GM23248 (cell line): ENCODE data around the gene VWF. TPM values are rescaled to one million over a fixed set of nuclear protein-coding genes. Genes with fewer than 3 reads are reported as not detected.

ENCODE experiments used
- DNase-seq: peaks from one replicate; pipeline ENCODE4 v3.0.0-alpha.2; 2015
- H2AFZ ChIP-seq: fragments of 200-600 bp; sonication (generic); 2 replicates; pipeline ENCODE4 v1.6.1; 2016; ENCODE audit warnings: antibody characterized with exemption
- H3F3A ChIP-seq: fragments of 200-600 bp; sonication (generic); 2 replicates; pipeline ENCODE4 v1.6.1; 2016; ENCODE audit warnings: mild to moderate bottlenecking, antibody characterized with exemption, mixed run types; ENCODE audit not compliant: insufficient read depth
- H3K27ac ChIP-seq: fragments of 200-600 bp; sonication (generic); 2 replicates; pipeline ENCODE4 v1.5.1; 2016; ENCODE audit warnings: mild to moderate bottlenecking
- H3K27me3 ChIP-seq: fragments of 200-600 bp; sonication (generic); replicated peaks from 2 replicates; pipeline ENCODE4 v1.6.1; 2016; ENCODE audit warnings: mild to moderate bottlenecking; ENCODE audit not compliant: insufficient read depth
- H3K36me3 ChIP-seq: fragments of 200-600 bp; sonication (generic); 2 replicates; pipeline ENCODE4 v1.6.1; 2016; ENCODE audit warnings: low read depth, mild to moderate bottlenecking
- H3K4me1 ChIP-seq: fragments of 200-600 bp; sonication (generic); 2 replicates; pipeline ENCODE4 v1.6.1; 2016; ENCODE audit warnings: mild to moderate bottlenecking; ENCODE audit not compliant: insufficient read depth
- H3K4me2 ChIP-seq: fragments of 200-600 bp; sonication (generic); one replicate; pipeline ENCODE4 v1.6.1; 2016; ENCODE audit warnings: mild to moderate bottlenecking; ENCODE audit not compliant: unreplicated experiment
- H3K4me3 ChIP-seq: fragments of 200-600 bp; sonication (generic); 2 replicates; pipeline ENCODE4 v1.5.1; 2016; ENCODE audit warnings: mild to moderate bottlenecking
- H3K79me2 ChIP-seq: fragments of 200-600 bp; sonication (generic); 2 replicates; pipeline ENCODE4 v1.6.1; 2016; ENCODE audit warnings: mild to moderate bottlenecking; ENCODE audit not compliant: insufficient read depth
- H3K9ac ChIP-seq: fragments of 200-600 bp; sonication (generic); 2 replicates; pipeline ENCODE4 v1.6.1; 2016; ENCODE audit warnings: mild to moderate bottlenecking
- H3K9me2 ChIP-seq: fragments of 200-600 bp; sonication (generic); 2 replicates; pipeline ENCODE4 v1.6.1; 2016; ENCODE audit warnings: mixed run types, mild to moderate bottlenecking, moderate library complexity; ENCODE audit not compliant: insufficient read depth
- H3K9me3 ChIP-seq: fragments of 200-600 bp; sonication (generic); one replicate; pipeline ENCODE4 v1.6.1; 2017; ENCODE audit warnings: low read depth
- H4K20me1 ChIP-seq: fragments of 200-600 bp; sonication (generic); 2 replicates; pipeline ENCODE4 v1.6.0; 2016; ENCODE audit not compliant: insufficient read depth
- EZH2 ChIP-seq: fragments of 200-600 bp; sonication (generic); IDR thresholded peaks from 2 replicates; pipeline ENCODE4 v1.6.1; 2018; ENCODE audit warnings: antibody characterized with exemption, mild to moderate bottlenecking; ENCODE audit not compliant: insufficient read depth, poor library complexity, severe bottlenecking
- EZH2phosphoT487 ChIP-seq: fragments of 200-600 bp; sonication (generic); IDR thresholded peaks from 2 replicates; pipeline ENCODE4 v1.6.1; 2018; ENCODE audit warnings: antibody characterized with exemption, moderate library complexity, mild to moderate bottlenecking, low read depth; ENCODE audit not compliant: insufficient read depth
- WGBS, 2 experiments: methylation state at CpG; one replicate each; pipeline ENCODE4 v1.1.6; 2015 to 2017; ENCODE audit warnings: low lambda C conversion rate in 2 of 2, low coverage in 1 of 2; ENCODE audit errors: missing lambda C conversion rate in 2 of 2; 5-methylcytosine and 5-hydroxymethylcytosine counted together
- in situ Hi-C: fragments of 300-500 bp; cut with MboI; formaldehyde crosslinking; loops from 2 replicates; pipeline ENCODE4 v1.15.0; 2020
- polyA plus RNA-seq: library from polyadenylated mRNA; unstranded; fragments of >200 nt; fragmentation: Nextera tagmentation; extraction: Ambion mirVana; gene quantifications from 2 replicates; pipeline ENCODE4 v1.2.1, GENCODE V29; 2016
- total RNA-seq: library from RNA; depleted of rRNA; stranded (reverse); fragments of >200 nt; shearing (Covaris generic); gene quantifications from 2 replicates; pipeline ENCODE4 v1.2.3, GENCODE V29; 2014

The VWF gene
- total and polyA plus RNA-seq, 2 experiments from 2014 or later = 0.14 TPM; not detected in 1

DNA sequence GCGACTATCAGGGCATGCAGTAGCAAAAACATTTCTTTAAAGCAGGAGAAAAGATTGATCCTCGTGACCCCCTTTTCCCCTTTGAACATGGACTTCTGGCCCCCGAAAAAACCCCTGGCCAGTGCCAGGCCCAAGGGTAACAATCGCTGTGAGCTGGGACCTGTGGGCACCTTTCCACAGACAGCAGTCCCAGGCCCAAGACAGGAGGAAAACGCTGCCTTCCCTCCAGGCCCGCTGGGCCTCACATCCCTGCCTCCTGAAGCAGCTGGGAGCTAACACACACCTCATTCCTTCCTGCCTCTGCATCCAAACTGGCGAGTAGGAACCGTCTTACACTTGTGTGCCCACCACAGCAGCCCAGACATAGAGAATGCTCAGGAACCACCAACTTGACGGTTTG is 1.2 kb downstream of the VWF start:
- Histone ChIP-seq H3K79me2 (no peaks in the 10 kb centered on the region), H3K9me3 (no peaks in the 10 kb centered on the region), H3K9ac (no peak overlapping the region), H3K27me3 (no peaks in the 10 kb centered on the region), H3K36me3 (no peaks in the 10 kb centered on the region), H3F3A (no peaks in the 10 kb centered on the region), H3K4me3 (no peak overlapping the region), H4K20me1 (no peaks in the 10 kb centered on the region), H3K4me2 (no peak overlapping the region), H3K4me1 (no peaks in the 10 kb centered on the region), H2AFZ (no peak overlapping the region), H3K9me2 (no peaks in the 10 kb centered on the region), H3K27ac (no peak overlapping the region)
- in situ Hi-C loops = no loop called here
- 70 to 75% methylated on average over 9 of the region's 9 CpGs for WGBS, 2 experiments
- TF ChIP-seq EZH2phosphoT487 (no peak), EZH2 (no peak)
- no peak for DNase-seq

DNA sequence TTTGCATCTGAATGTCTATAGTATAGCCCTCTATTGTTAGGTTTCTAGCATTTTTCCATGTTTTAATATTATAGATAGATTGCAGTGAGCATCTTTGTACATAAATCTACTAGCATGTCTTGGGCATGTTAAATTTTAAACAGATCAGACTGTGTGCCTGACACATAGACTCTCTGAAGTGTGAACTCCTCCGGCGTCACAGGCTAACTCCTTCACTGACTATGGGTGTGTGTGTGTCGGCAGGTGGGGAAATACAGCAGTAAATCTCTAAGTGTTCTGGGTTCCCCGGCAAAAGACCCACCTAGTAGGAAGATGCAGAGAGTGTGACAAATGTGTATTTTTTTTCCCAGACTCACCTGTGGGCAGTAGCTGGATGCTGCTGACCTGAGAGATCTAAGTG is 2.3 kb downstream of the VWF start:
- no peak for DNase-seq
- TF ChIP-seq EZH2 (no peak), EZH2phosphoT487 (no peak)
- Histone ChIP-seq H3K79me2 (no peaks in the 10 kb centered on the region), H3K4me2 (no peak overlapping the region), H4K20me1 (no peaks in the 10 kb centered on the region), H3K4me3 (no peak overlapping the region), H3K27ac (no peak overlapping the region), H2AFZ (no peak overlapping the region), H3K36me3 (no peaks in the 10 kb centered on the region), H3F3A (no peaks in the 10 kb centered on the region), H3K9ac (no peak overlapping the region), H3K4me1 (no peaks in the 10 kb centered on the region), H3K27me3 (no peaks in the 10 kb centered on the region), H3K9me3 (no peaks in the 10 kb centered on the region), H3K9me2 (no peaks in the 10 kb centered on the region)
- in situ Hi-C loops = no loop called here
- 91 to 94% methylated on average over 4 of the region's 4 CpGs for WGBS, 2 experiments

DNA sequence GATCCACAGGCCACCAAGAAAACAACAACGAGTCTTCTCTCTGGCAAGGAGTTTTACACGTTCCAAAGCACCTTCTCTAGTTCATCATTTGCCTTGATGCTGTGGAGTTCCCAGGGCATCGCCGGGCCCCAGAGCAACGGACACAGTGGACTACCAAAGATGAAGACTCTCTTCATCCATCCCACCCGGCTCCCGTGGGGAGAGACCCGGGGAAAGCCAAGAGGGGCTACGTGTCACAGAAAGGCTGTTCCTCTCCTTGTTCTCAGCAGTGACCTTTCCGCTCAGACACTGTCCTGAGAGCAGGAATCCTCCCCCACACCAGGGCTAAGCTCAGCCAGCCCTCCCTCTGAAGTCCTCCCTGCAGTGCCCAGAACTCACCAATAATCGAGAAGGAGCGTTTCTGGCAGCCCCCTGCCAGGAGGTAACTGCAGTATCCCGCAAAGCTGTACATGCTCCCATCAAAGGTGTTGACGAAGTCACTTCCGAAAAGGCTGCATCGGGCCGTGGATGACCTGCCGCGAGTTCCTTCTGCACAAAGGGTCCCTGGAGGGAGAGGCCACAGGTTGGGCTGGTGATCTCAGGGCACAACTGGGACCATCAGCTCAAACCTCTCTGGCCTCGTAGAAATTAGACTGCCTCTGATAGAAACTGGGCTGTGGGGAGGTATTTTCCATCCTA is 3.5 kb downstream of the VWF start:
- TF ChIP-seq EZH2phosphoT487 (no peak), EZH2 (no peak)
- Histone ChIP-seq H3K9me2 (no peaks in the 10 kb centered on the region), H3K4me3 (no peak overlapping the region), H2AFZ (no peak overlapping the region), H4K20me1 (no peaks in the 10 kb centered on the region), H3K27me3 (no peaks in the 10 kb centered on the region), H3K4me2 (no peak overlapping the region), H3K79me2 (no peaks in the 10 kb centered on the region), H3F3A (no peaks in the 10 kb centered on the region), H3K9me3 (no peaks in the 10 kb centered on the region), H3K4me1 (no peaks in the 10 kb centered on the region), H3K9ac (no peak overlapping the region), H3K27ac (no peak overlapping the region), H3K36me3 (no peaks in the 10 kb centered on the region)
- WGBS, 2 experiments = 82 to 83% methylated on average over 20 of the region's 20 CpGs
- DNase-seq = no peak
- in situ Hi-C loops = no loop called here

DNA sequence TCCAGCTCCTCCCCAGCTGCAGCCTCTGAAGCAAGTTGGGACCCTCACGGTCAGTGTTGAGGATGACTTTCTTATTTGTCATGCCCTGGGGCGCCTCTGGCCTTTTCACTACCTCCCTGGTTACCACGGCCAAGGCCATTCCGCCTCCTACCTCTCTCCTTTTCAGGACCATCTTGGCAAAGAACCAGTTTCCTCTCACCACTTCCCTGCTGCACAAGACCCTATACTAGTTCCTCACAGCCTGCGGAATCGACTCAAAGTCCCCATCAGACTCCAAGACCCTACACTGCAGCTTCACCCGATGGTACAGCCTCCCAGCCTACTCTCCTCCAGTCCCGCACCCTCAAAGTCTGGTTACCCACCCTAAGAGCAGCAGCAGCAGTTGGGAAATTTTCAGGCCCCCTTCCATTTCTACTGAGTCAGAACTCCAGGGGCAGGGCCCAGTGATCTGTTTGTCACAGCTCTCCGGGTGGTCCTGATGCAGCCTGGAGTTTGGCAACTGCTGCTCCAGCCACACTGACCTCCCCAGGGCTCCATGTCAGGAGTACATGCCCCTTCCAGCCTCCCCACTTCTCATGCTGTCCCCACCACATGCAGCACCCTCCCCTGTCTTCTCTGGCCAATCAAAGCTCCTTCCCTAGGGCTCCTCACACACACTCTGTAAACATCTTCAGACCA is 5.4 kb downstream of the VWF start:
- H3K79me2 ChIP-seq = no peaks in the 10 kb centered on the region
- no peak overlapping the region for H3K27ac ChIP-seq
- no peaks in the 10 kb centered on the region for H3K9me2 ChIP-seq
- no peak overlapping the region for H3K9ac ChIP-seq
- H3K36me3 ChIP-seq = no peaks in the 10 kb centered on the region
- no peaks in the 10 kb centered on the region for H3K9me3 ChIP-seq
- H3F3A ChIP-seq = no peaks in the 10 kb centered on the region
- no peaks in the 10 kb centered on the region for H3K4me1 ChIP-seq
- DNase-seq = no peak
- H2AFZ ChIP-seq = no peak overlapping the region
- no peaks in the 10 kb centered on the region for H4K20me1 ChIP-seq
- TF ChIP-seq EZH2phosphoT487 = no peak
- TF ChIP-seq EZH2 = no peak
- WGBS, 2 experiments = 79 to 83% methylated on average over 9 of the region's 9 CpGs
- no peak overlapping the region for H3K4me3 ChIP-seq
- H3K4me2 ChIP-seq = no peak overlapping the region
- in situ Hi-C loops = no loop called here
- H3K27me3 ChIP-seq = no peaks in the 10 kb centered on the region
